Measurements from ENCODE around the gene TIAM1.

DNA sequence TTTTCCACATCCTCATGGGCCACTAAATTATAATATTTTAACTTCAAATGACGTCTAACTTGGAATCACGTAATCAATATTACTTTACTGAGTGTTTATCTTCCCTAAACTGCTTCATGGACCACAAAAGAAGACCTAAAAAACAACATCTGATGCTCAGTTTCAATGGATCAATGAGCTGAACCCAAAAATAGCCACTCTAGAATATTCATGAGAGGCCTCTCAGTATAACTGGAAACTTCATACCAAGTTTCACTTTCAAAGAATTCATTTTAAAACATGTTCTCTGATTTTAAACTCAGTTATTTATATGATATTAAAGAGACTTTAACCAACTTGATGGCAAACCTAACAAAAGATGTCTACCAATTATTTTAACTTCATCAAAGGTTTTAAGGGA lies 23.7 kb upstream of the TIAM1 start:
- no peak for TF ChIP-seq POLR2AphosphoS5 (IDR thresholded peaks at IDR 0.05)
- TF ChIP-seq, protein P1, sequence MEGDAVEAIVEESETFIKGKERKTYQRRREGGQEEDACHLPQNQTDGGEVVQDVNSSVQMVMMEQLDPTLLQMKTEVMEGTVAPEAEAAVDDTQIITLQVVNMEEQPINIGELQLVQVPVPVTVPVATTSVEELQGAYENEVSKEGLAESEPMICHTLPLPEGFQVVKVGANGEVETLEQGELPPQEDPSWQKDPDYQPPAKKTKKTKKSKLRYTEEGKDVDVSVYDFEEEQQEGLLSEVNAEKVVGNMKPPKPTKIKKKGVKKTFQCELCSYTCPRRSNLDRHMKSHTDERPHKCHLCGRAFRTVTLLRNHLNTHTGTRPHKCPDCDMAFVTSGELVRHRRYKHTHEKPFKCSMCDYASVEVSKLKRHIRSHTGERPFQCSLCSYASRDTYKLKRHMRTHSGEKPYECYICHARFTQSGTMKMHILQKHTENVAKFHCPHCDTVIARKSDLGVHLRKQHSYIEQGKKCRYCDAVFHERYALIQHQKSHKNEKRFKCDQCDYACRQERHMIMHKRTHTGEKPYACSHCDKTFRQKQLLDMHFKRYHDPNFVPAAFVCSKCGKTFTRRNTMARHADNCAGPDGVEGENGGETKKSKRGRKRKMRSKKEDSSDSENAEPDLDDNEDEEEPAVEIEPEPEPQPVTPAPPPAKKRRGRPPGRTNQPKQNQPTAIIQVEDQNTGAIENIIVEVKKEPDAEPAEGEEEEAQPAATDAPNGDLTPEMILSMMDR (IDR thresholded peaks at IDR 0.05): no peak
- TF ChIP-seq EP300 (IDR thresholded peaks at IDR 0.05): no peak
- TF ChIP-seq POLR2A (IDR thresholded peaks at IDR 0.05): no peak

Data from gastroesophageal sphincter (tissue), 3 donors.